ENCODE measurements around the gene NFE2L2. TPM values are rescaled to one million over a fixed set of nuclear protein-coding genes. Genes with fewer than 3 reads are reported as not detected.

The NFE2L2 gene
- total and polyA plus RNA-seq, 9 of the 15 experiments (the other 6 are each of a cell fraction or from before 2014, with no cell fraction given): 29.3 to 120 (median 59.3) TPM

- TF ChIP-seq TGIF2 (CRISPR knock-in tag; IDR thresholded peaks at IDR 0.05) (peak; percentile 97), SP1 (CRISPR knock-in tag; IDR thresholded peaks at IDR 0.05) (peak; percentile 97), ZNF175 (CRISPR knock-in tag; IDR thresholded peaks at IDR 0.05; ENCODE audit: low read depth) (peak; percentile 75), E2F3 (CRISPR knock-in tag; IDR thresholded peaks at IDR 0.05) (peak; percentile 85), HNRNPL (IDR thresholded peaks at IDR 0.05; ENCODE audit: low read depth, low read length) (peak; percentile 98), NFYB (IDR thresholded peaks at IDR 0.05; ENCODE audit: extremely low read depth, insufficient read length) (no peak), RBM25 (IDR thresholded peaks at IDR 0.05; ENCODE audit: low read depth, low read length, severe bottlenecking) (peak; percentile 31), FOXM1 (IDR thresholded peaks at IDR 0.05; ENCODE audit: low read depth) (peak; percentile 33), FOXM1 (CRISPR knock-in tag; IDR thresholded peaks at IDR 0.05; ENCODE audit: low read depth) (0 out of 2 replicates have a peak, but pooled peaks have one; percentile 87), ATF4 (CRISPR knock-in tag; IDR thresholded peaks at IDR 0.05) (peak; percentile 75), ZNF764 (CRISPR knock-in tag; IDR thresholded peaks at IDR 0.05; ENCODE audit: low read depth) (0 out of 2 replicates have a peak, but pooled peaks have one; percentile 77), ATF1 (CRISPR knock-in tag; IDR thresholded peaks at IDR 0.05) (no peak; the same call in 1 of the 2 replicates), ATF1 (tag; IDR thresholded peaks at IDR 0.05) (peak; percentile 90), CBX1 (IDR thresholded peaks at IDR 0.05; ENCODE audit: low read depth) (peak; percentile 87), RBM22 (IDR thresholded peaks at IDR 0.05; ENCODE audit: low read depth, low read length, poor library complexity, severe bottlenecking) (peak; percentile 98), SMARCE1 (IDR thresholded peaks at IDR 0.05) (peak; percentile 61), BRD9 (IDR thresholded peaks at IDR 0.05; ENCODE audit: low read depth, partially characterized antibody) (peak; percentile 94), GATAD2A (IDR thresholded peaks at IDR 0.05) (peak; percentile 76), PYGO2 (tag; IDR thresholded peaks at IDR 0.05) (no peak), CBX3 (IDR thresholded peaks at IDR 0.05; ENCODE audit: borderline replicate concordance in 1 of 2, low read length in 2 of 2) (peak in 1 of 2 experiments; percentile 96; a peak in 2 of 3 replicates), E2F5 (CRISPR knock-in tag; IDR thresholded peaks at IDR 0.05) (peak; percentile 87)
- TF ChIP-seq, protein P1, sequence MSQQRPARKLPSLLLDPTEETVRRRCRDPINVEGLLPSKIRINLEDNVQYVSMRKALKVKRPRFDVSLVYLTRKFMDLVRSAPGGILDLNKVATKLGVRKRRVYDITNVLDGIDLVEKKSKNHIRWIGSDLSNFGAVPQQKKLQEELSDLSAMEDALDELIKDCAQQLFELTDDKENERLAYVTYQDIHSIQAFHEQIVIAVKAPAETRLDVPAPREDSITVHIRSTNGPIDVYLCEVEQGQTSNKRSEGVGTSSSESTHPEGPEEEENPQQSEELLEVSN (IDR thresholded peaks at IDR 0.05; ENCODE audit: borderline replicate concordance in 1 of 2, extremely low read depth in 1 of 2, insufficient read depth in 1 of 2, insufficient read length in 1 of 2, low read depth in 1 of 2, low read length in 1 of 2, poor library complexity in 1 of 2, severe bottlenecking in 1 of 2): peak; percentile 86
- TF ChIP-seq, protein P2, sequence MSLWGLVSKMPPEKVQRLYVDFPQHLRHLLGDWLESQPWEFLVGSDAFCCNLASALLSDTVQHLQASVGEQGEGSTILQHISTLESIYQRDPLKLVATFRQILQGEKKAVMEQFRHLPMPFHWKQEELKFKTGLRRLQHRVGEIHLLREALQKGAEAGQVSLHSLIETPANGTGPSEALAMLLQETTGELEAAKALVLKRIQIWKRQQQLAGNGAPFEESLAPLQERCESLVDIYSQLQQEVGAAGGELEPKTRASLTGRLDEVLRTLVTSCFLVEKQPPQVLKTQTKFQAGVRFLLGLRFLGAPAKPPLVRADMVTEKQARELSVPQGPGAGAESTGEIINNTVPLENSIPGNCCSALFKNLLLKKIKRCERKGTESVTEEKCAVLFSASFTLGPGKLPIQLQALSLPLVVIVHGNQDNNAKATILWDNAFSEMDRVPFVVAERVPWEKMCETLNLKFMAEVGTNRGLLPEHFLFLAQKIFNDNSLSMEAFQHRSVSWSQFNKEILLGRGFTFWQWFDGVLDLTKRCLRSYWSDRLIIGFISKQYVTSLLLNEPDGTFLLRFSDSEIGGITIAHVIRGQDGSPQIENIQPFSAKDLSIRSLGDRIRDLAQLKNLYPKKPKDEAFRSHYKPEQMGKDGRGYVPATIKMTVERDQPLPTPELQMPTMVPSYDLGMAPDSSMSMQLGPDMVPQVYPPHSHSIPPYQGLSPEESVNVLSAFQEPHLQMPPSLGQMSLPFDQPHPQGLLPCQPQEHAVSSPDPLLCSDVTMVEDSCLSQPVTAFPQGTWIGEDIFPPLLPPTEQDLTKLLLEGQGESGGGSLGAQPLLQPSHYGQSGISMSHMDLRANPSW (CRISPR knock-in tag; IDR thresholded peaks at IDR 0.05): peak; percentile 43; the same call in 1 of the 2 replicates
These were observed 897 bp downstream of the NFE2L2 start (continued) for GRCh38 chr2:177263451-177264208.

All from K562 (cell line).